BJ (cell line): ENCODE results near the gene GOLGA5. TPM values are rescaled to one million over a fixed set of nuclear protein-coding genes. Genes with fewer than 3 reads are reported as not detected.
"Not testable (repeated sequence)": the region's sequence is repeated elsewhere in the genome, so short reads cannot be mapped to it uniquely, and the experiment has no call there.

Source experiments
- CTCF ChIA-PET: fragments of 350-600 bp; formaldehyde crosslinking; extraction: SDS; loops from one replicate; lab custom pipeline; 2021; ENCODE audit warnings: antibody characterized with exemption, inconsistent platforms; lab: Yijun Ruan, JAX
- POLR2A ChIA-PET: fragments of 300-600 bp; sonication (Branson Sonifier 250); formaldehyde crosslinking; extraction: SDS; loops from one replicate; lab custom pipeline; 2021; ENCODE audit warnings: antibody characterized with exemption; lab: Charles Lee
- DNase-seq: peaks from one replicate; pipeline ENCODE4 v3.0.0-alpha.2; 2011; ENCODE audit warnings: low read depth
- H3K27me3 ChIP-seq: 2 replicates; pipeline ENCODE4 v1.6.0; 2011; ENCODE audit warnings: low read length; ENCODE audit not compliant: control insufficient read depth, insufficient read depth
- H3K36me3 ChIP-seq: 2 replicates; pipeline ENCODE4 v1.5.1; 2011; ENCODE audit warnings: low read length; ENCODE audit not compliant: control insufficient read depth, insufficient read depth
- H3K4me3 ChIP-seq: 2 replicates; pipeline ENCODE4 v1.5.1; 2011; ENCODE audit warnings: low read depth, mild to moderate bottlenecking, control low read depth, low read length
- polyA plus RNA-seq: library from polyadenylated mRNA; depleted of rRNA; stranded (reverse); fragments of >200 nt; gene quantifications from 2 replicates; pipeline ENCODE4 v1.2.3, GENCODE V29; 2011
- TF ChIP-seq, protein P1 (sequence below): IDR thresholded peaks from 2 replicates; pipeline ENCODE4 v1.5.1; 2011; ENCODE audit warnings: low read depth, mild to moderate bottlenecking, control low read depth, inconsistent platforms, low read length, moderate library complexity; ENCODE audit not compliant: insufficient read depth

The GOLGA5 gene
- polyA plus RNA-seq, 1 experiment: 29.7 TPM

DNA sequence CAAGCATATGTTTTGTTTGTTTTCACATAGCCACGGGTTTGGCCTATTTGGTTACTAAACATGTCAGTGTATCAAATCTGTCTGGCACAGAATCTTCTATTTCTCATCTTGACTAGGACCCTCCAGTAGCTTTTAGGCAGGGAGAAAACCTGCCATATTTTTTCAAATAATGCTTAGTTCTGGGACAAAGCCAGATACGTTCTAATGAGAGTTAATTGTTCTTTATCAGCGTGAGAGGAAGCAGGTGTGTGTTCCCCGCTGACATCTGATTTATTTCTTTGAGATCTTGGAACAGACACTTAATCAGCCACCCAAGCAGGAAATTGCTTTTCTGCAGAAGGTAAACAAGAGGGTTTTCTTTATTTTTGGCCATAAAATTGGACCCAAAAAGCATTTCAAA, 54.8 kb downstream of the GOLGA5 start:
- ChIA-PET POLR2A (no interaction called here), CTCF (no interaction called here)
- Histone ChIP-seq H3K36me3 (no peaks in the 10 kb centered on the region), H3K27me3 (peaks cover 2% of the 10 kb centered on the region; the same call in 1 of the 2 replicates), H3K4me3 (no peak overlapping the region)
- DNase-seq: no peak
- TF ChIP-seq, protein P1, sequence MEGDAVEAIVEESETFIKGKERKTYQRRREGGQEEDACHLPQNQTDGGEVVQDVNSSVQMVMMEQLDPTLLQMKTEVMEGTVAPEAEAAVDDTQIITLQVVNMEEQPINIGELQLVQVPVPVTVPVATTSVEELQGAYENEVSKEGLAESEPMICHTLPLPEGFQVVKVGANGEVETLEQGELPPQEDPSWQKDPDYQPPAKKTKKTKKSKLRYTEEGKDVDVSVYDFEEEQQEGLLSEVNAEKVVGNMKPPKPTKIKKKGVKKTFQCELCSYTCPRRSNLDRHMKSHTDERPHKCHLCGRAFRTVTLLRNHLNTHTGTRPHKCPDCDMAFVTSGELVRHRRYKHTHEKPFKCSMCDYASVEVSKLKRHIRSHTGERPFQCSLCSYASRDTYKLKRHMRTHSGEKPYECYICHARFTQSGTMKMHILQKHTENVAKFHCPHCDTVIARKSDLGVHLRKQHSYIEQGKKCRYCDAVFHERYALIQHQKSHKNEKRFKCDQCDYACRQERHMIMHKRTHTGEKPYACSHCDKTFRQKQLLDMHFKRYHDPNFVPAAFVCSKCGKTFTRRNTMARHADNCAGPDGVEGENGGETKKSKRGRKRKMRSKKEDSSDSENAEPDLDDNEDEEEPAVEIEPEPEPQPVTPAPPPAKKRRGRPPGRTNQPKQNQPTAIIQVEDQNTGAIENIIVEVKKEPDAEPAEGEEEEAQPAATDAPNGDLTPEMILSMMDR: no peak

DNA sequence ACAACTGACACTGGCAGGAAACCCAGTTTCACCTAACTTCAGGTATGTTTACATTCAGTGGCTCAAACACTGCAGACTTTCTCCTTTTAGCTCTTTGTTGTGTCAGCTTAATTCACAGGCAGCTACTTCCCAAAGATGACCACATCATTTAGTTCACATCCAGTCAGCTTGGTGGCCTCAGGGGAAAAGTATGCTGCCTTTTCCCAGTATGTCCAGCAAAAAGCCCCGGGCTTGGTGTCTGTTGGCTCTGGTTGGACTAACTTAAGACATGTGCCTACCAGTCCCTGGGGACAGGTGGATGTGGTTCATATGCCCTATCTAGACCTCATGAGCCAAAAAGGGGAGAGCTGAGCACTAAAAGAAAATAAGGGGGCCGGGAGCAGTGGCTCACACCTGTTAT, 56.4 kb downstream of the GOLGA5 start:
- CTCF ChIA-PET: interaction anchor here (0.8 kb wide), 1 partner anchor 822 kb away, joined by 4 read pairs; no protein-coding TSS in a partner anchor
- TF ChIP-seq, protein P1: no peak
- POLR2A ChIA-PET: interaction anchor here (0.8 kb wide), 1 partner anchor 1537 kb away, joined by 4 read pairs; no protein-coding TSS in a partner anchor
- H3K36me3 ChIP-seq: no peaks in the 10 kb centered on the region
- peaks cover 2% of the 10 kb centered on the region; the same call in 1 of the 2 replicates for H3K27me3 ChIP-seq
- DNase-seq: no peak
- no peak overlapping the region for H3K4me3 ChIP-seq

DNA sequence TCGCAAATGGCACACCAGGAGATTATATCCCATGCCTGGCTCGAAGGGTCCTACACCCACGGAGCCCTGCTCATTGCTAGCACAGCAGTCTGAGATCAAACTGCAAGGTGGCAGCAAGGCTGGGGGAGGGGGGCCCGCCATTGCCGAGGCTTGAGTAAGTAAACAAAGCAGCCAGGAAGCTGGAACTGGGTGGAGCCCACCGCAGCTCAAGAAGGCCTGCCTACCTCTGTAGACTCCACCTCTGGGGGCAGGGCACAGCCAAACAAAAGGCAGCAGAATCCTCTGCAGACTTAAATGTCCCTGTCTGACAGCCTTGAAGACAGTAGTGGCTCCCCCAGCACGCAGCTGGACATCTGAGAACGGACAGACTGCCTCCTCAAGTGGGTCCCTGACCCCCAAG, 59.0 kb downstream of the GOLGA5 start:
- H3K27me3 ChIP-seq, H3K4me3 ChIP-seq, POLR2A ChIA-PET, CTCF ChIA-PET, H3K36me3 ChIP-seq, DNase-seq: not testable (repeated sequence)

DNA sequence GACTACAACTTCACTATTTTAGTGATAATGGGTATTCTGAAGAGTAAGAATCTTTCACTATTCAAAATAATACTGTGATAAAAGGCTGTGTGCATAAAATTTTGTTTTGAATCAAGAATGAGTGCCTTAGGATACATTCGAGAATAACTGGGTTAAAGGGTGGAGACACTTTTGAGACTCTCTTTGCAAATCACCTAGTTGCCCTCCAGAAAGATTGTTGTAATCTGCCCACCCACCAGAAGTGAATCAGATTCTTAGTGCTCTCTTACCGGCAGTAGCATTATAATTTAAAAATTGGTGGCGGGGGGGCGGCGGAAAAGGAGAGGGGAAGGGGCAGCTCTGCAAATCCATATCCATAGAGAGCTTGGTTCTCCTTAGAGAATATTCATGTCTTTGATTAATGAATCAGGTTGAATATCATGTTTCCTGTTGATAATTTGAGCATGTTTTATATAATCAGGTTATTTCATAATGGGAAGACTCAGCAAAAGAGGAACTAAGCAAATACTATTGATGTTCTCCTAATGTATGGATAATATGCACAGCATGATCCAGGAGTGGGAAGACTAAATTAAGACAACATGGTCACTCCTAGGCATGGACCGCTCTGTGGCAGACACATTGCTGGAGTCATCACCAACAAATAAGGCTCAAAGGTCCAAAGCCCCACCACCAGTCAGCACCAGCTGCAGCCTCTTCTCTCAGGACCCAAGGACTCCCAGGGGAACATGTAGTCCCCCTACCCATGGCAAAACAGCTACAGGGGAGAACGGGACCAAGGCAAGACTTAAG, 66.1 kb downstream of the GOLGA5 start:
- H3K36me3 ChIP-seq: no peaks in the 10 kb centered on the region
- DNase-seq: no peak
- no peaks in the 10 kb centered on the region for H3K27me3 ChIP-seq
- TF ChIP-seq, protein P1: no peak
- no peak overlapping the region for H3K4me3 ChIP-seq
- ChIA-PET CTCF (no interaction called here), POLR2A (no interaction called here)

DNA sequence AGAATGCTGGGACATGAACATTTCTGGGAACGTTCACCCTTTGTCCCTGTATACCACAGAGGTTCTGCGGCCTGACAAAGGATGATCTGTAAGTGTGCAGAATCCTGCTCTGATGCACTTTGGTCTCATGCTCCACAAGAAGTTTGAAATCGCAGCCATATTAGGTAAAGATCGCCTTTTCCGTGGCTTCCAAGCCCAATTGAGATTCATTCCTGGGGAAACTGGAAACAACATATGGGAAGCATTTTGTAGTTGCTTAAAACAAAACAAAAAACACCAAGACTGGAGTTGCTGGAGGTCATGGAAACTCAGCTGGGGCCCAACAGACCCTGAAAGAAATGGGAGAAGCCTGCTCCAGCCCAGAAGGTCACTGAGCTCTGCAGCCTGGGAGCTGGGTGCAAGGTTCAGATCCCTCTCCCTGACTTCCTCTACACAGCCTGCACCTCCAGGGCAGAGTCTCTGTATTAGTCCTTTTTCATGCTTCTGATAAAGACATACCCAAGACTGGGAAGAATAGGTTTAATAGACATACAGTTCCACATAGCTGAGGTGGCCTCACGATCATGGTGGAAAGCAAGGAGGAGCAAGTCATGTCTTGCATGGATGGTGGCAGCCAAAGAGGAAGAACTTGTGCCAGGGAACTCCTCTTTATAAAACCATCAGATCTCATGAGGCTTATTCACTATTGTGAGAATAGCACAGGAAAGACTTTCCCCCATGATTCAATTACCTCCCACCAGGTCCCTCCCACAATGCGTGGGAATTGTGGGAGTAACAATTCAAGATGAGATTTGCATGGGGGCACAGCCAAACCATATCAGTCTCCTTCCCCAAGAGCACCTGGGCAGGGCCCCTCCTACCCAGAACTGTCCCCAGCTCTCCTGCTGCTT, 68.0 kb downstream of the GOLGA5 start:
- CTCF ChIA-PET: interaction anchor here (0.6 to 1.6 kb wide), 2 partner anchors 316 to 1440 kb away, joined by 3 to 7 read pairs; no protein-coding TSS in a partner anchor
- Histone ChIP-seq H3K36me3 (no peaks in the 10 kb centered on the region), H3K4me3 (no peak overlapping the region), H3K27me3 (no peaks in the 10 kb centered on the region; the same call in 1 of the 2 replicates)
- DNase-seq: no peak
- TF ChIP-seq, protein P1: no peak
- POLR2A ChIA-PET: no interaction called here
